HepG2 (cell line): ENCODE data around the gene NEAT1.

Experiments used
- ARID3A ChIP-seq: IDR thresholded peaks from 2 replicates; pipeline ENCODE4 v1.6.1; 2012; ENCODE audit warnings: low read depth, low read length, improper control_type of control experiment
- NBN ChIP-seq: fragments of 450-650 bp; conservative IDR thresholded peaks from 2 replicates; pipeline ENCODE4 v1.6.1; 2017
- NR3C1 ChIP-seq: sonication (generic); formaldehyde crosslinking; IDR thresholded peaks from 2 replicates; pipeline ENCODE4 v1.4.0; 2020; ENCODE audit warnings: missing genetic modification reagents
- ZFX ChIP-seq: sonication (generic); formaldehyde crosslinking; IDR thresholded peaks from 2 replicates; pipeline ENCODE4 v1.4.0; 2020; ENCODE audit warnings: mild to moderate bottlenecking, low read depth, missing genetic modification reagents, moderate library complexity
- ZNF3 ChIP-seq: IDR thresholded peaks from 2 replicates; pipeline ENCODE4 v1.7.0; 2017; ENCODE audit warnings: inconsistent platforms

DNA sequence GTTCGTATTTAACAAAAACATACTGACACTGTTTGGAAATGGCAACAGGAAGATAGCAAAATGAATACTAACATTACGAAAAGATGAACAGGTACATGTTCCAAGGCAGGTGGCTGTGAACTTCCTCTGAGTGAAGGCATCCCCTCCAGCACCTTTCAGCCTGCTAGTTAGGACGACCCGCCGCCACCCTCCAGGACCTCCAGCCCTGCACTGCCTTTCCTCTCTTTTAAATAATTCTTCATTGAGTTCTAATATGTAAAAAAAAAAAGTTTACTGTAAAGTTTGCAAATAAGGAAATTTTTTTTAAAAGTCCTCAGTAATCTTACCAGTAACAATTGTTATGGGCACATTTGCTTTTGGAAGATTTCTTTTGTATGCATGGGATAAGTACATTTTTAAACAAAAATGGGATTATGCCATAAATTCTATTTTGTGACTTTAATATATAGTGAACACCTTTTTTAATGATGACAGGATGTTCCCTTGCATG, 6.0 kb downstream of the NEAT1 start:
- TF ChIP-seq ZNF3 (no peak), ZFX (no peak), NBN (no peak), ARID3A (no peak), NR3C1 (CRISPR knock-in tag) (no peak)
